ENCODE measurements around the gene RPL35.

DNA sequence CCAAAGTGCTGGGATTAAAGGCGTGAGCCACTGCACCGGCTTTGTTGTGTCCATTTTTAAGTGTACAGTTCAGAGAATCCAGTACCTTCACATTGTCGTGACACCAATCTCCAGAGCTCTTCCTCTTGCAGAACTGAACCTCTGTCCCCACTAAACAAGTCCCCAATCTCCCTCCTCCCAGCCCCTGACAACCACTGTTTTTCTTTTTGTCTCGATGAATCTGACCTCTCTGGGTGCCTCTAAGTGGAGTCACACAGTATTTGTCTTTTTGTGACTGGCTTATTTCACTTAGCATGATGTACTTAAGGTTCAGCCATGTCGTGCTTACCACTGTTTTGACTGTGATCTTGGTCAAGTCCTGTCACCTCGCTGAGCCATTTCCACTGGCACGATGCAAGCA is 6.9 kb downstream of the RPL35 start:
- no peak for TF ChIP-seq GATA2 (IDR thresholded peaks at IDR 0.05; ENCODE audit: low read depth, low read length)
- TF ChIP-seq GATA3 (IDR thresholded peaks at IDR 0.05; ENCODE audit: low read depth, low read length) = no peak
